ENCODE data around the gene SPDYE3.

DNA sequence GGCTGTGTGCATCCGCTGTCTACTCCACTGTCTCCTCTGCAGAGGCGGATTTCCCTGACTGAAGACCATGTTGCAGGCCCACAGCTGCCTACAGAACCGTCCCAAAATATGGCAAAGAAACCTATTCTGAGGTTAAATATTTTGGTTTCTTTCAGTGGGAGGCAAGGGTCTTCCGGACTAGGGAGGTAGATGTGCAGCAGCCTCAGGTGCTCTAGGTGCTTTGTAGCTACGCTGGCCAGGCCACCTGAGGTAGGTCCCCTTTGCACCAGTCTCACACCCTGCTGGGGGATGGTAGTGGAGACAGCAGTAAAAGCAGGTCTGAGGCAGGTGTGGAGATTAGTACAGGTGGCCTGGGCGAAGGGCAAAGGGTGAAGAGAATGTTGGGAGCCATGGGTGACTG is 42.3 kb downstream of the SPDYE3 start:
- TF ChIP-seq, protein P1, sequence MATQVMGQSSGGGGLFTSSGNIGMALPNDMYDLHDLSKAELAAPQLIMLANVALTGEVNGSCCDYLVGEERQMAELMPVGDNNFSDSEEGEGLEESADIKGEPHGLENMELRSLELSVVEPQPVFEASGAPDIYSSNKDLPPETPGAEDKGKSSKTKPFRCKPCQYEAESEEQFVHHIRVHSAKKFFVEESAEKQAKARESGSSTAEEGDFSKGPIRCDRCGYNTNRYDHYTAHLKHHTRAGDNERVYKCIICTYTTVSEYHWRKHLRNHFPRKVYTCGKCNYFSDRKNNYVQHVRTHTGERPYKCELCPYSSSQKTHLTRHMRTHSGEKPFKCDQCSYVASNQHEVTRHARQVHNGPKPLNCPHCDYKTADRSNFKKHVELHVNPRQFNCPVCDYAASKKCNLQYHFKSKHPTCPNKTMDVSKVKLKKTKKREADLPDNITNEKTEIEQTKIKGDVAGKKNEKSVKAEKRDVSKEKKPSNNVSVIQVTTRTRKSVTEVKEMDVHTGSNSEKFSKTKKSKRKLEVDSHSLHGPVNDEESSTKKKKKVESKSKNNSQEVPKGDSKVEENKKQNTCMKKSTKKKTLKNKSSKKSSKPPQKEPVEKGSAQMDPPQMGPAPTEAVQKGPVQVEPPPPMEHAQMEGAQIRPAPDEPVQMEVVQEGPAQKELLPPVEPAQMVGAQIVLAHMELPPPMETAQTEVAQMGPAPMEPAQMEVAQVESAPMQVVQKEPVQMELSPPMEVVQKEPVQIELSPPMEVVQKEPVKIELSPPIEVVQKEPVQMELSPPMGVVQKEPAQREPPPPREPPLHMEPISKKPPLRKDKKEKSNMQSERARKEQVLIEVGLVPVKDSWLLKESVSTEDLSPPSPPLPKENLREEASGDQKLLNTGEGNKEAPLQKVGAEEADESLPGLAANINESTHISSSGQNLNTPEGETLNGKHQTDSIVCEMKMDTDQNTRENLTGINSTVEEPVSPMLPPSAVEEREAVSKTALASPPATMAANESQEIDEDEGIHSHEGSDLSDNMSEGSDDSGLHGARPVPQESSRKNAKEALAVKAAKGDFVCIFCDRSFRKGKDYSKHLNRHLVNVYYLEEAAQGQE (IDR thresholded peaks at IDR 0.05; ENCODE audit: borderline replicate concordance) = no peak
- TF ChIP-seq, protein P2, sequence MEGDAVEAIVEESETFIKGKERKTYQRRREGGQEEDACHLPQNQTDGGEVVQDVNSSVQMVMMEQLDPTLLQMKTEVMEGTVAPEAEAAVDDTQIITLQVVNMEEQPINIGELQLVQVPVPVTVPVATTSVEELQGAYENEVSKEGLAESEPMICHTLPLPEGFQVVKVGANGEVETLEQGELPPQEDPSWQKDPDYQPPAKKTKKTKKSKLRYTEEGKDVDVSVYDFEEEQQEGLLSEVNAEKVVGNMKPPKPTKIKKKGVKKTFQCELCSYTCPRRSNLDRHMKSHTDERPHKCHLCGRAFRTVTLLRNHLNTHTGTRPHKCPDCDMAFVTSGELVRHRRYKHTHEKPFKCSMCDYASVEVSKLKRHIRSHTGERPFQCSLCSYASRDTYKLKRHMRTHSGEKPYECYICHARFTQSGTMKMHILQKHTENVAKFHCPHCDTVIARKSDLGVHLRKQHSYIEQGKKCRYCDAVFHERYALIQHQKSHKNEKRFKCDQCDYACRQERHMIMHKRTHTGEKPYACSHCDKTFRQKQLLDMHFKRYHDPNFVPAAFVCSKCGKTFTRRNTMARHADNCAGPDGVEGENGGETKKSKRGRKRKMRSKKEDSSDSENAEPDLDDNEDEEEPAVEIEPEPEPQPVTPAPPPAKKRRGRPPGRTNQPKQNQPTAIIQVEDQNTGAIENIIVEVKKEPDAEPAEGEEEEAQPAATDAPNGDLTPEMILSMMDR (IDR thresholded peaks at IDR 0.05; ENCODE audit: poor library complexity, severe bottlenecking) = no peak
- TF ChIP-seq POLR2AphosphoS5 (IDR thresholded peaks at IDR 0.05) = no peak
